Activated CD4-positive, alpha-beta T cell treated with anti-CD3 and anti-CD28 coated beads, Interleukin-2, amount 10 ng/mL, durations not matched to agents 24 days and 14 days (primary cell): ENCODE results near the gene GPR42. TPM values are rescaled to one million over a fixed set of nuclear protein-coding genes. Genes with fewer than 3 reads are reported as not detected.
A peak's percentile ranks its signal among the peaks of the same experiment; 100 is the strongest.
"Not testable (repeated sequence)": the region's sequence is repeated elsewhere in the genome, so short reads cannot be mapped to it uniquely, and the experiment has no call there.

Experiments used
- DNase-seq: peaks from one replicate; pipeline ENCODE4 v3.0.0; 2022
- H3K27ac Mint-ChIP-seq: one replicate; pipeline ENCODE4 v1.8.0; 2022; ENCODE audit warnings: mild to moderate bottlenecking, mixed read lengths
- H3K27me3 Mint-ChIP-seq: one replicate; pipeline ENCODE4 v1.8.0; 2022; ENCODE audit warnings: mixed read lengths
- H3K36me3 Mint-ChIP-seq: one replicate; pipeline ENCODE4 v1.8.0; 2022; ENCODE audit warnings: low read depth, mild to moderate bottlenecking, mixed read lengths
- H3K4me1 Mint-ChIP-seq: one replicate; pipeline ENCODE4 v1.8.0; 2021; ENCODE audit warnings: mixed read lengths
- H3K4me3 Mint-ChIP-seq: one replicate; pipeline ENCODE4 v1.8.0; 2022; ENCODE audit warnings: mild to moderate bottlenecking, moderate library complexity, mixed read lengths
- H3K9me3 Mint-ChIP-seq: one replicate; pipeline ENCODE4 v1.8.0; 2021; ENCODE audit warnings: mixed read lengths
- intact Hi-C: fragments of 100-400 bp; cut with micrococcal nuclease; formaldehyde crosslinking; loops from one replicate; pipeline ENCODE4 v1.15.1; 2023
- total RNA-seq: library from RNA; stranded (reverse); gene quantifications from 2 replicates; pipeline ENCODE4 v1.2.3, GENCODE V29; 2022

GPR42 gene
- total RNA-seq, 1 donor from 2014 or later: 0.21 TPM

- DNase-seq: no peak
- Mint-ChIP-seq H3K27me3 (peaks cover under 1% of the 10 kb centered on the region), H3K27ac (no peak overlapping the region), H3K9me3 (no peaks in the 10 kb centered on the region), H3K4me3 (no peak overlapping the region), H3K4me1 (peaks cover 34% of the 10 kb centered on the region), H3K36me3 (no peaks in the 10 kb centered on the region)
- intact Hi-C loops: loop anchor here (1.0 kb wide), 2 partner anchors 117 to 144 kb away; no protein-coding TSS in a partner anchor
Measured at GRCh38 chr19:35351411-35352176, 19.3 kb upstream of the GPR42 start.

DNA sequence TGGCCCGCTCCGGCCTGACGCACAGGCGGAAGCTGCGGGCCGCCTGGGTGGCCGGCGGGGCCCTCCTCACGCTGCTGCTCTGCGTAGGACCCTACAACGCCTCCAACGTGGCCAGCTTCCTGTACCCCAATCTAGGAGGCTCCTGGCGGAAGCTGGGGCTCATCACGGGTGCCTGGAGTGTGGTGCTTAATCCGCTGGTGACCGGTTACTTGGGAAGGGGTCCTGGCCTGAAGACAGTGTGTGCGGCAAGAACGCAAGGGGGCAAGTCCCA, 18.8 kb upstream of the GPR42 start:
- intact Hi-C loops: loop anchor here (1.0 kb wide), 2 partner anchors 116 to 143 kb away; no protein-coding TSS in a partner anchor
- no peaks in the 10 kb centered on the region for H3K9me3 Mint-ChIP-seq
- no peak for DNase-seq
- no peaks in the 10 kb centered on the region for H3K36me3 Mint-ChIP-seq
- H3K27me3 Mint-ChIP-seq: no peaks in the 10 kb centered on the region
- no peak overlapping the region for H3K4me3 Mint-ChIP-seq
- H3K27ac Mint-ChIP-seq: no peak overlapping the region
- peaks cover 28% of the 10 kb centered on the region for H3K4me1 Mint-ChIP-seq

GRCh38 chr19:35352448-35353304, 18.2 kb upstream of the GPR42 start:
- DNase-seq: peak; percentile 90
- intact Hi-C loops: loop anchor here (1.0 kb wide), 2 partner anchors 116 to 143 kb away; no protein-coding TSS in a partner anchor
- H3K36me3 Mint-ChIP-seq: no peaks in the 10 kb centered on the region
- peaks cover 23% of the 10 kb centered on the region for H3K4me1 Mint-ChIP-seq
- peak overlapping the region; percentile 71 for H3K27ac Mint-ChIP-seq
- no peak overlapping the region for H3K4me3 Mint-ChIP-seq
- no peaks in the 10 kb centered on the region for H3K27me3 Mint-ChIP-seq
- H3K9me3 Mint-ChIP-seq: no peaks in the 10 kb centered on the region

GRCh38 chr19:35353635-35354034, 17.2 kb upstream of the GPR42 start:
- H3K4me3 Mint-ChIP-seq: no peak overlapping the region
- intact Hi-C loops: no loop called here
- H3K27me3 Mint-ChIP-seq: no peaks in the 10 kb centered on the region
- H3K9me3 Mint-ChIP-seq: no peaks in the 10 kb centered on the region
- H3K4me1 Mint-ChIP-seq: peaks cover 20% of the 10 kb centered on the region
- DNase-seq: no peak
- no peaks in the 10 kb centered on the region for H3K36me3 Mint-ChIP-seq
- H3K27ac Mint-ChIP-seq: no peak overlapping the region

- Mint-ChIP-seq H3K4me3 (no peak overlapping the region), H3K9me3 (no peaks in the 10 kb centered on the region), H3K4me1 (peaks cover 11% of the 10 kb centered on the region), H3K27me3 (no peaks in the 10 kb centered on the region), H3K36me3 (no peaks in the 10 kb centered on the region), H3K27ac (no peak overlapping the region)
- intact Hi-C loops: no loop called here
- DNase-seq: no peak
Measured at GRCh38 chr19:35354898-35355297, 16.0 kb upstream of the GPR42 start.

DNA sequence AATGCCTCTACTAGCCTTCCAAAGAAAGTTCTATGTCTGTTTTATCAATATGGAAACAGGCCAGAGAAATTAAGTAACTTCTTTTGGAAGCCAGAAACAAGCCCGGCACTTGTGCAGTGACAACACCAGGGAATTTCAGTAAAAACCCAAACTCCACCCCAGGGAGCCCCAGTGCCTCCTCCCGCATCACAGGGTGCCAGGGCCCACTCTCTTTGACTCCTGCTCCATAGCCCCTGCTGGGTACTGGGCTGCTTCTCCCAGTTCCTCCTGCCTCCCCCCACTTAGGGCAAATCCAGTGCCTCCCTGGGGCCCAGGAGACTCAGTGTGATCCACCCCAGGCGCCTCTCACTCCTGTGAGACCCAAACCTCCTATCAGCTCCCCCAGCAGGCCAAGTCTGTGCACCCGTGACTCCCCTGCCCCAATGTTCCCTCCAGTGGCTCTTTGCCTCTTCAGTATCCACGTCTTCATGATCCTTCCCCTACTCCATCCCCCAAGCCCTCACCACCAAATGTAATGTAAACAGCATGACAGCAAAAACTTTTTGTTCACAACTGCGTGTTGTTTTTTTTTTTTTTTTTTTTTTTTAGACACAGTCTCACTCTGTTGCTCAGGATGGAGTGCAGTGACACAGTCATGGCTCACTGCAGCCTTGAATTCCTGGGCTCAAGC, 14.9 kb upstream of the GPR42 start:
- Mint-ChIP-seq H3K27ac (no peak overlapping the region), H3K36me3 (no peaks in the 10 kb centered on the region), H3K9me3 (no peaks in the 10 kb centered on the region), H3K27me3 (no peaks in the 10 kb centered on the region), H3K4me3 (no peak overlapping the region), H3K4me1 (peaks cover 11% of the 10 kb centered on the region)
- no peak for DNase-seq
- intact Hi-C loops: no loop called here

GRCh38 chr19:35357867-35358573, 12.8 kb upstream of the GPR42 start, which contains the start of gene FFAR3:
FFAR3 (plus strand) TSS chr19:35358460; CDS start chr19:35358891, 431 bp downstream.
- peaks cover 7% of the 10 kb centered on the region for H3K4me1 Mint-ChIP-seq
- H3K9me3 Mint-ChIP-seq: no peaks in the 10 kb centered on the region
- H3K27ac Mint-ChIP-seq: peak within 1 kb of the TSS; percentile 25
- H3K27me3 Mint-ChIP-seq: peaks cover 6% of the 10 kb centered on the region
- no peak for DNase-seq
- H3K36me3 Mint-ChIP-seq: no peaks in the 10 kb centered on the region
- intact Hi-C loops: no loop called here
- peak within 1 kb of the TSS; percentile 9 for H3K4me3 Mint-ChIP-seq

DNA sequence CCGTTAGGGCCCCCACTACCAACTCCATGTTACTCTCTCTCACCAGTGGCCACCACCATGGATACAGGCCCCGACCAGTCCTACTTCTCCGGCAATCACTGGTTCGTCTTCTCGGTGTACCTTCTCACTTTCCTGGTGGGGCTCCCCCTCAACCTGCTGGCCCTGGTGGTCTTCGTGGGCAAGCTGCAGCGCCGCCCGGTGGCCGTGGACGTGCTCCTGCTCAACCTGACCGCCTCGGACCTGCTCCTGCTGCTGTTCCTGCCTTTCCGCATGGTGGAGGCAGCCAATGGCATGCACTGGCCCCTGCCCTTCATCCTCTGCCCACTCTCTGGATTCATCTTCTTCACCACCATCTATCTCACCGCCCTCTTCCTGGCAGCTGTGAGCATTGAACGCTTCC, 12.0 kb upstream of the GPR42 start:
- H3K4me1 Mint-ChIP-seq, H3K4me3 Mint-ChIP-seq, intact Hi-C loops, DNase-seq, H3K36me3 Mint-ChIP-seq, H3K9me3 Mint-ChIP-seq, H3K27ac Mint-ChIP-seq, H3K27me3 Mint-ChIP-seq: not testable (repeated sequence)

DNA sequence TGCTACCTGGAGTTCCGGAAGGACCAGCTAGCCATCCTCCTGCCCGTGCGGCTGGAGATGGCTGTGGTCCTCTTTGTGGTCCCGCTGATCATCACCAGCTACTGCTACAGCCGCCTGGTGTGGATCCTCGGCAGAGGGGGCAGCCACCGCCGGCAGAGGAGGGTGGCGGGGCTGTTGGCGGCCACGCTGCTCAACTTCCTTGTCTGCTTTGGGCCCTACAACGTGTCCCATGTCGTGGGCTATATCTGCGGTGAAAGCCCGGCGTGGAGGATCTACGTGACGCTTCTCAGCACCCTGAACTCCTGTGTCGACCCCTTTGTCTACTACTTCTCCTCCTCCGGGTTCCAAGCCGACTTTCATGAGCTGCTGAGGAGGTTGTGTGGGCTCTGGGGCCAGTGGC, 11.5 kb upstream of the GPR42 start:
- intact Hi-C loops, H3K4me1 Mint-ChIP-seq, DNase-seq, H3K9me3 Mint-ChIP-seq, H3K36me3 Mint-ChIP-seq, H3K27me3 Mint-ChIP-seq, H3K27ac Mint-ChIP-seq, H3K4me3 Mint-ChIP-seq: not testable (repeated sequence)

GRCh38 chr19:35360081-35360480, 10.8 kb upstream of the GPR42 start:
- H3K4me1 Mint-ChIP-seq, DNase-seq, H3K9me3 Mint-ChIP-seq, H3K36me3 Mint-ChIP-seq, H3K4me3 Mint-ChIP-seq, intact Hi-C loops, H3K27ac Mint-ChIP-seq, H3K27me3 Mint-ChIP-seq: not testable (repeated sequence)

GRCh38 chr19:35360880-35361420, 9.9 kb upstream of the GPR42 start:
- intact Hi-C loops: no loop called here
- peaks cover 7% of the 10 kb centered on the region for H3K4me1 Mint-ChIP-seq
- no peak for DNase-seq
- no peaks in the 10 kb centered on the region for H3K9me3 Mint-ChIP-seq
- H3K27me3 Mint-ChIP-seq: peaks cover 10% of the 10 kb centered on the region
- no peak overlapping the region for H3K4me3 Mint-ChIP-seq
- H3K36me3 Mint-ChIP-seq: no peaks in the 10 kb centered on the region
- no peak overlapping the region for H3K27ac Mint-ChIP-seq

- H3K4me1 Mint-ChIP-seq: peaks cover 7% of the 10 kb centered on the region
- peaks cover 14% of the 10 kb centered on the region for H3K27me3 Mint-ChIP-seq
- no peak for DNase-seq
- H3K9me3 Mint-ChIP-seq: no peaks in the 10 kb centered on the region
- peak overlapping the region; percentile 56 for H3K27ac Mint-ChIP-seq
- intact Hi-C loops: no loop called here
- no peak overlapping the region for H3K4me3 Mint-ChIP-seq
- H3K36me3 Mint-ChIP-seq: no peaks in the 10 kb centered on the region
Measured at GRCh38 chr19:35362261-35363000, 8.4 kb upstream of the GPR42 start.
